HG03558 (cell line): ENCODE data around the gene ADCY1.

ENCODE experiments used
- ATAC-seq: cut with Tn5 transposase; IDR thresholded peaks from one replicate; pipeline ENCODE4 v1.9.1; 2021; ENCODE audit warnings: moderate number of reproducible peaks; ENCODE audit not compliant: unreplicated experiment; ENCODE audit errors: extremely low read depth

The ADCY1 gene

DNA sequence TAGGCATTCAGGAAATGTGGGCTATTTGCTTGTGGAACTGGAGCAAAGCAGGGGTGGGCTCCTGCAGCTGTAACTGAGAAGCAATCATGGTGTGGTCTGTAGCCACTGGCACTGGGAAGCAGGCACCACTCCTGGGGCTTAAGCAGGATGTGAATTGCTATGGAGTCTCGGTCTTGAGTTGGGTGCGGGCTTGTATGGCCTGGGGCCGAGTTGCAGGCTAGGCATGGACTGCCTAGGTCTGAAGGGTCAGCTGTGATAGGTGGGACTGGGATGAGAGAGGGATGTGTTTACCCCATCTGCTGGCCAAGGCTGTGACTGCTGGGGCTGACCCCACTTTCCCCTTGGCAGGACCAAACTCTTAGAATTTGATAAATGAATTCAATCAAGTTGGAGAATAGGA lies 43.0 kb downstream of the ADCY1 start:
- no peak for ATAC-seq

DNA sequence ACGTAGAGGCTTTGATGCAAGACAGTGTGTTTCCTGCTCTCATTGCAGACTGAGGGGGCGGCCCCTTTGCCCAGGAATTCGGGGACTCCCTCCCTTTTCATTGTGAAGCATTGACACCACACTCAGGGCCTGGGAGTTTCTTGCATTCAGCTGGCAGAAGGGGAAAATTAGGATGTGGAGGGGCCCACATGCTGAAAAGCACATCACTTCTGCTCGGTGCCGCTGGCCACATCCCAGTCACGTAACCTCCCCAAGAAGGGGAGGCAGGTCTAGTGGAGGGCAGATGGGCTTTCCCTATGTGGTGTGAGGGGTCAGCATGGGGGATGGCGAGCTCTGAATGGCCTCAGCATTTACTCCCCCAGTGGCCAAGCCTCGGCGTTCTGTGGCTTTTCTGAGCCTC lies 47.9 kb downstream of the ADCY1 start:
- no peak for ATAC-seq

DNA sequence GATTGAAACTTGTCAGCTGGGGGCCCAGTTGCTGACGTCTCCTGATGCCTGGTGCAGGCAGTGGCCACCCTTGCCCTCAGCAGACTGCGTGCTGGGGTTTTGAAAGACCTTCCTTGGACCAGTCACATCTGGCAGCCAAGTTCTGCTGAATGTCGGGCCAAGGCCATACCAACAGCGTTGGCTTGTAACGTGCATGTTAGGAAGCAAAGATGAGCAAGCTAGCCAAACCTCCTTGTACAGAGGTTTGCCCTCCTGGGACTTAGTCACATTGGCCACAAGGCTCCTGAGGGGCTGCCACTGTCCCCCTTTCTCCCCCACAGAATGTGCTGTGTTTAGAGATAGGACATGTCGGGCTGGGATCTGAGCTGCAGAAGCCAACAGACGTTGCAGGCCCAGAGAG lies 49.0 kb downstream of the ADCY1 start:
- no peak for ATAC-seq

DNA sequence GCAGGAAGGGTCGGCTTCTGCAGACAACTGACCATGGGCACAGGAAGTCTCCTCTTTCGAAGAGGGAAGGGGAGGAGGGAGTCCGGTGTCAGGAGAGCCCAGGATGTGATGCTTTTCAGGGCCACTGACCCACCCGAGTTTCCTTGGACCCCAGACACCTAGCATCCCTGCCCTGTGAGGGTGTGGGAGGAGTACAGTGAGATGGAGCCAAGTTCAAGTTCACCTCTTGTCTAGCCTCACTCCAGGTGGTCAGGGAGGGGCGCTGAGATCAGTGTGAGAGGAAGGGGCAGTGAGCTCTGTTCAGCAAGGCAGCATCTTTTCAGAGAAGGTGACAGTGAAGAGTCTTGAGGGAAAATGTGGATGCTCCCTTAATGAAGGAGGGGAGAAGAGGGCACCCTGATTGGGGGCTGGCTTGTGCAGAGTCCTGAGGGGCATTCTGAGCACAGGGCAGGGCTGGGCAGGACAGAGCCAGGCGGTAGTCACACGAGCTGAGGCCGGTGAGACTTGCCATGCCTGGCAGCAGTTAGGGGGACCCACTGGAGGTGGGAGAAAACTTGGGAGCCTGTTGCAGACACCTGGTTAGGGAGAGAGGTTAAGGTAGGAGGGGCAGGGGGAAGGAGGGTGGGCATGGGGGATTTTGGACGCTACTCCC lies 49.7 kb downstream of the ADCY1 start:
- no peak for ATAC-seq

DNA sequence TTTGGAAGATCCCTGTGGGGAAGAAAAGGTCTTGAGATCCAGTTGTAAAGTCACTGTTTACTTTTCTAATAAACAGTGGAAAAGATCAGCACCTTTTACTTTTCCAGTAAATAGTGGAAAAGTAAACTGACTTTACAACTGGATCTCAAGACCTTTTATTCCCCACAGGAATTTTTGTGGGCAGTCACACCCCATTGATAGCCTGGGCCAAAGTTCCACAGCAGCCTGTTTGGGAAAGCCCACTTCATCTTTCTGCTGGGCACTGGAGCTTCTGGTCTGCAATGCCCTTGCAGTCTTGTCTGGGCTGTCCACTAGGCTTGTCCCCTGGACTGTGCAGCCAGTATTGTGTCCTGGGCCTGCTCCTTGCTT lies 50.2 kb downstream of the ADCY1 start:
- no peak for ATAC-seq

DNA sequence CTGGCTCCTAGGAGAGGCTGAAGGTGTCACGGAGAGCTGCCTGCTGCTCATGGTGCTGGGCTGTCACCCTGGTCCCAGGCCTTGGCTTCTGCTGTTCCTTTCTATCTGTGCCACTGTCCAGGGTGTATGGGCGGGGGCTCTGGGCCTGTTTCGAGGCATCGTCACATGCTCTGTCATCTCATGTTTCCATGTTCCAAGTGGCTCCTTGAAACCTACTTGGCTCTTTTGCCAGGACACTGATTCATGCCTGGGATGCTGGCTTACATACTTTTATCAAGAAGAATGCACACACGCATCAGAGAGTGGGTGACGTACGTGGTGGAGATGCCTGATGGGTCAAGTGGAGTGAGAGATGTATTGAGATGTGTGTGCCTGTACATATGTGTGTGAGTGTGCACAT lies 50.9 kb downstream of the ADCY1 start:
- ATAC-seq, result no peak

DNA sequence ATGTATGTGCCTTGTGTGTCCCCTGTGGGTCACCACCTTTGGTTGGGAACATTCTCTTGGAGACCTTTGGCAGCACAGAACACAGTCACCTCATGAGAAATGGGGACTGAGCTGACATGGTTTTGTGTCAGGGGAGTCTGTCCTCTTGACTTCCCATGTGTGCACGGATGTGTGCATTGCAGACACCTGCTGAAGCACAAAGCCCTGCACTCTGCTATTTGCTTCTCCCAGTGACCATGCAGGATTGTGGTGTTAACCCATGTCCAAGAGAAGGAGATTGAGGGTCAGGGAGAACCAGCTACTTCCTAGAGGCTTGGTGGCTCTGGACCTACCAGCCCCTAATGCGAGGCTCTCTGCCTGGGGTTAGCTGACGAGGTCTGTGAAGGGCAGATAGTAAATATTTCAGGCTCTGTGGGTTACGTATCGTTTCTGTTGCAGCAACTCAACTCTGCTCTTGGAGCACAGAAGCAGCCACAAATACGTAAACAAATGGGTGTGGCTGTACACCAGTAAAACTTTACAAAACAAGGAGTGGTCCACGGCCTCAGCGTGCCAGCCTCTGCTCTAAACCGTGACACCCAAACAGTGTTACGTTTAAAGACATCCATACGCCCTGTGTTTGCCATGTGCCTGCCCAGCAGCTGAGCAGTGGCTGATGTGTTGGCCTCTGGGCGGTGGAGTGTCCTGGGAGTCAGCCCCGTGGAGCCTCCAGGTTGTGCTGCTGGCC lies 51.7 kb downstream of the ADCY1 start:
- ATAC-seq, result no peak

DNA sequence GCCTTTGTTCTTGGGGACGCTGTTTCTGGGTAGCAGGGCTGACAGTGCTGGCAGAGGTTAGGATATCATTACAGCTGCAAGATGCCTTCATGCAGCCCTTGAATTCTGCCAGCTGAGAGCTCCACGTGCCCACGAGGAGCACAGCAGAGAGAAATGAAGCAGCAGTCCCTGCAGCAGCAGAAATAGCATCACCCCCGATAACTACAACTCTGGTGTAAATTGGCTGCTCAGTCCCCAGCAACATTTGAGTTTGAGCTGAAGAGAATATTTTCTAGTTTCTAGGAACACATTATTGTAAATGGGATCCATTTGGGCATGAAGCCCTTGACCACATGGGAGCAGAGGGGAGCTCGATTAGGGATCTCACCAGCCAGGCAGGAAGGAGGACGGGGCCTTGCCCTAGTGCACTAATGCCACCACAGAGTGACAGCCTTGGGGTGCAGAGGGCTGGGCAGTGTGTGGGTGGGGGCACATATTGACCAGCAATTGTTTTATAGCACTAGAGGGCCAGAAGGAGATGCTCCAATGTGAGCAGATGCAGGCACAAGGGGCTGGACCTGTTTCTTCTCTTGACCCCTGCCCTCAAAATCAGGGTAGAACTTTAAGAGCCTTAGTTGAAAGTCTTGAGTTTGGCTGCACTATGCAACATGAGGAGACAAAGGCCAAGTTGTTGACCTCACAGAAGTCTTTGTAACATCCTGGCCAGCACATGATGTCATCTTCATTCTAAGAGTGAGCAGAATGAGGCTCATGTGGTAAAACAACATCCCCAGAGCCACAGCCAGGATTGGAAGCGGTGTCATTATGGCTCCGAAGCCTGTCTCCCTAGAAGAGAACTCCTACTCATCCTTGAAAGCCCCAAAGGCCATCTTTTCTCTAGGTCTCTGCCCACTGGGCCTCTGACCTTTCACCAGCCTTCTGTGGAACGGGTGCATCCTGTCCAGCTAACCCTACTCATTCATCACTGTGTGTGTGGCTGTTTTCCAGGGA lies 52.6 kb downstream of the ADCY1 start:
- ATAC-seq, result no peak

DNA sequence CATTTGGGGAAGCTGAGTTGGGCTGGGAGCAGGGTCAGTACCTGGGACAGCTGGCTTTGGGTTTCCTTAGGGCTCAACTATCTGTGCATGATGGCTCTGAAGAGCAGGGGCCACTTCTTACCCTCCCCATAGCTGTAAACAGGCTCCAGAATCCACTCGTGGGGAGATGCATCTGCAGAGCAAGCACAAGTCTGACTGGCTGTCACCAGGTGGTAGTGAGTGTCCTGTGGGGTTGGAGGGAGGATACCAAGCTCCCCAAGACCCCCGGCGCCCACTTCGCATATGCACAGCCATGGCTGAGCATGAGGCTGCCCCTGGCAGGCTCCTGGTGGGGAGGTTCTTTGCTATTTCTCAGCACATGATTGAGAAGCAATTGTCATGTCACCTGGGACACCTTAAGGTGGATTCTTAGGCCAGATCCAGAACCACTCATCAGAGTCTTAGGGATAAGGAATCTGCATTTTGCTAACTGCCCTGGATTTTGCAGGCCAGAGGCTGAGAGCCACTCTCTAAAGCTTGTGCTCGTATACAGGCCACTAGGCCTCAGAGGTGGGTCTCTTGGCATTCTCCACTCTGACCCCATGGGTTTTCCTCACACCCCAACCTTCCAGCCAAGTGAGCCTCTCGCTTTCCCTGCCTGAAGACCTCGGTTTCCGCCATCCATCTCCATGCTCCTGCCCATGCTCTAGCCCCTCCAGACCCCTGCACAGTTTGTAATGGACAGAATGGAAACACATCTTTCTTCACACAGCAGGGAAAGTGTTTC lies 53.7 kb downstream of the ADCY1 start:
- no peak for ATAC-seq

DNA sequence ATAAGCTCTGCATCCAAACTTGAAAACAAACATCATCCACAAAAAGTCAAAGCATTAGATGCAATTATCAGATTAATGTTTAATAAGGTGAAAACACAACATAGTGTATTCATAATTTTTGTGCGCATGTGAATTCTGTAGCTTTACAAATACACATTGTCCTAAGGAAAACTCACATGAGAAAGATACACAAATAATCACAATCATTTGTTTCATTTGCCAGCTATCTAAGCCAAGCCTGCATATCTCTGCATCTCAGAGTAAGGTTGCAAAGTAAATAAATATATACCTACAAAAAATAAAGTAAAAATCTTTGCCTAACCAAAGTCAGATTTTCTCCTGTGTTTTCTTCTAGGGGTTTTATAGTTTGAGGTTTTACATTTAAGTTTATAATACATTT lies 57.4 kb downstream of the ADCY1 start:
- no peak for ATAC-seq

DNA sequence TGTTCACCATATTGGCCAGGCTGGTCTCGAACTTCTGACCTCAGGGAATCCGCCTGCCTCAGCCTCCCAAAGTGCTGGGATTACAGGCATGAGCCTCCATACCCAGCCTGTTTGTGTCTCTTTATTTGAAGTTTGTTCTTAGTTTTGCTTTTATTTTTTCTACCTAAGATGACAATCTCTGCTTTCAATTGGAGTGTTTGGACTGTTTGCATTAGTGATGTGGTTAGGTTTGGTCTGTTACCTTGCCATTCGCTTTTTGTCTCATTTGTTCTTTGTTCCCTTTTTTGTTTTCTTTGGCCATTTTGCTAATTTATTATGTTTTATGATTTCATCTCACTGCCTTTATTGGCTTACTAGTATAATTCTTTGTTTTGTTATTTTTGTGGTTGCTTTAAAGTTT lies 62.6 kb downstream of the ADCY1 start:
- ATAC-seq, result no peak

DNA sequence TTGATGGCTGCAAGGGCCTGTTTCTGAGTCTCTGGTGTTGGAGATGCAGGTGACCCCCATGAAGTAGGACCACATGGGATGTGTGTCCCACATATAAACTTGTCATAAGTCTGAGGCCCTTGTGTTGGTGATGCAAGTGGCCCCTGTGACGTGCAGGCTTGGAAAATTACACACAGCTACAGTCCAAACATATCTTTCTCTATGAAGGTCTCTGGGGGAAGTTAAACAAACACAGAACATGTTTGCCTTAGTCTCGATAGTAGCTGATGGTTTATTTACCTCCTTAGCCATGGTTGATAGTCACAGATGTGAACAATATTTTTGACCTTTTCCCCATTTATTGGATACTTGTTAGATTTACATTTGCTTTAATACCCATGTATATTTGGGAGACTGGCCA lies 64.7 kb downstream of the ADCY1 start:
- ATAC-seq, result no peak

DNA sequence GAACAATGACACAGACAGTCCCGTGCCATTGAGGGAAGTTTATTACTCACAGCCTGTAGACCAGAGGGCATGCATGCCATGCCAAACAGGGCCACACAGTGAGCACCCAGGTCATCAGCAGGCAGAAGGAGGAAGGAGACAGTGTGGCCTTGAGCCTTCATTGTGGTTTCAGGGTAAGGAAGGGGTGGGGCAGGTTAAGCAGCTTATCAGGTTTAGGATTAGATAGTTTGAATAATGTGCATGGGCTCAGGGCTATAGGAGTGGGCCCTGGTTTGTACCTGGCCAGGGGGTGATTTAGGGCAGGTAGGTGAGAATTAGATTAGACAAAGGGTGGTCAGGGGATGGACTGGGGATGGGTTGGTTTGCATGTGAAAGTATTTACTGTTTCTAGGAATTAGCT lies 67.9 kb downstream of the ADCY1 start:
- no peak for ATAC-seq

DNA sequence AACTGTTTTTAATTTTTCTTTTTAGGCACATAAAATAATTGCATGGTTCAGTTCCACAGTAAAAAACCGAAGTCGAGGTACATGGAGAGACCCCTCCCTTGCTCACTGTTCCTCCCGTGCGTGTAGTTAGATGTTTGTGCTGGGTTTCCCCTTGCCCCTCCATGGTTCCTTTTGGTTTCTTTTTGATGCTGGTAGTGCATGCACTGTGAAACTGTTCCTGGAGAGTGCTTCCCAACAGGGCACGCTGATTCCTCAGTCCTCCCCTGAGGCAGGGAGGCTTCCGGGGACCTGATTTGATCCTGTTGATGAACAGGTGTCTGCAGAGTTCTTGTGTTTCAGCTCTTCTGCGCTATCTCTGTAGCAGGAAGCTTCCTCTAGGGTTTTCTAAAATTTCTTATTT lies 69.5 kb downstream of the ADCY1 start:
- ATAC-seq, result no peak

DNA sequence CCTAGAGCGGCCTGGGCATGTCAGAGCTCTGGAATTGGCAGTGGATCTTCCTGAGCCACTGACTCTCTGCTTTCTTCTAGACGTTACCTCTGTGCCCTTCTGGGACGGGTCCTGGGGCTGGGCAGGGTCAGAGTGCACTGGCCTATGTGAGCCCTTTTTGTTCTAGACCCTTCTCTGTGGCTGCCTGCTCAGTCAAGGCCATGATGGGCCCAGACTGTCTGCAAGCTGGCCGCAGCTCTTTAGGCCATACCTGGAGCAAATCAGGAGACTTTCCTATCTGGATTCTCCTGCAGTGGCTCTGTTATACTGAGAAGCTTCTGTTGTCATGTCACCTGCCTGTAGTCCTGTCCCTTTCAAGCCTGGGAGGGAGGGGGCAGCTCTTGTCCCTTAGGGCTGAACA lies 70.1 kb downstream of the ADCY1 start:
- ATAC-seq, result no peak

DNA sequence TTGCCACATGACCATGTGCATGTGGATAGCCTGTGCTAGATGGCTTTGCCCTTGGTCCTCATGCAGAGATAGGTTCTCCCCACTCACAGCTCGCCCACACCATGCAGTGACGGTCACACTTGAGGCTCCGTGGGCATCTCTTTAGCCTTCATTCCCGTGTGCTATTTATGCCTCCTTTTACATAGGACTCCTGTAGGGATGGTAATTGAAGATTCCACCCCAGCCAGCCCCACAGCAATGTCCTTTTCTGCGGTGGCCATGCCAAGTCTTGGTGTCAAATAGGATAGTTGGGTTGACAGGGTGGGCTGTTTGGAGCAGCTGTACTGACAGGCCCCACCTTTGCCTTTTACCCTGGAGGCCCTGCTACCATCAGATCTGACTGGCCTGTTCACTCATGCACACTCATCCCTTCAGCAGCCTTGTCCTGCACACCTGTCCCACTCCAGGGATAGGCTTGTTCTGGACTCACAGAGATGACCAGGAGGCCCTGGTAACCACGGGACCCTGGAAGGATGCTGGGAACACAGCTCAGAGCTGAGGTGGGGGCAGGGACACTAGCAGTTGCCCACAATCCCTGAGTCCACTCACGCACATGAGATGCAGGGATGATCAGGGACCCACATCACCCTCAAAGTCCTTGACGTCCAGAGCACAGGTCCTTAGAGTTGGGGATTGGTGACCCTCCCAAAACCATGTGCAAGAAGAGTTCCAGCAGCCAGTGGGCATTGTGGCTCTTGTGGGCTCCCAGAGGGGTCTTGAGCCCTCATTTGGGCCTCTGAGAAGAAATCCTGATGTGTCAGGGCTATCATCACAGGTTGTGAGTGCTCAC lies 71.2 kb downstream of the ADCY1 start:
- ATAC-seq, result no peak

DNA sequence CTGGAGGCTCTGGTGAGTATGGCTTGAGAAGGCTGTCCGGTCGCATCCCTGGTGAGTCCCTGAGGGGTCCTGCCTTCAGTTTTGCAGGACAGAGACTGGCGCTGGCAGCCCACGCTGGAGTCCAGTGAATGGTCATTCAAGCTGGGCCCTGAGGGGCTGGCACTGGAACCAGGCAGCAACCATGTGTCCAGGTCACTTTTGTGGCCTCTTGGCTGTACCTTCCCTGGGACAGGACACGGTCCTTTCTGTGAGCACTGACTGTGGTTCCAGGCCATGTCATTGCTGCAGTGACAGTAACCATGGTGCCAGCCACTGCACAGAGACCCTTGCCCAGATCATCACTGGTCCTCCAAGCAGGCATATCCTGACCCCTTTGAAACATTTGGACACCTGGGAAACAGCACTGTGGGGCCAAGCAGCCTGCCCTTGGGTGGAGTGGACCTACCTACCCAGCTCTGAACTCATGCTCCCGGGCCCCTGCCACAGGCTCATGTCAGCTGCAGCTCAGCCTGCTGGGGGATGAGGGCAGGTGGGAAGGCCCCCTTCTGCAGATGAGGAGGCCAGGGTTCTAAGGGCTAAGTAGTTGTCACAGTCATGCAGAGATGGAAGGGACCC lies 72.1 kb downstream of the ADCY1 start:
- no peak for ATAC-seq

DNA sequence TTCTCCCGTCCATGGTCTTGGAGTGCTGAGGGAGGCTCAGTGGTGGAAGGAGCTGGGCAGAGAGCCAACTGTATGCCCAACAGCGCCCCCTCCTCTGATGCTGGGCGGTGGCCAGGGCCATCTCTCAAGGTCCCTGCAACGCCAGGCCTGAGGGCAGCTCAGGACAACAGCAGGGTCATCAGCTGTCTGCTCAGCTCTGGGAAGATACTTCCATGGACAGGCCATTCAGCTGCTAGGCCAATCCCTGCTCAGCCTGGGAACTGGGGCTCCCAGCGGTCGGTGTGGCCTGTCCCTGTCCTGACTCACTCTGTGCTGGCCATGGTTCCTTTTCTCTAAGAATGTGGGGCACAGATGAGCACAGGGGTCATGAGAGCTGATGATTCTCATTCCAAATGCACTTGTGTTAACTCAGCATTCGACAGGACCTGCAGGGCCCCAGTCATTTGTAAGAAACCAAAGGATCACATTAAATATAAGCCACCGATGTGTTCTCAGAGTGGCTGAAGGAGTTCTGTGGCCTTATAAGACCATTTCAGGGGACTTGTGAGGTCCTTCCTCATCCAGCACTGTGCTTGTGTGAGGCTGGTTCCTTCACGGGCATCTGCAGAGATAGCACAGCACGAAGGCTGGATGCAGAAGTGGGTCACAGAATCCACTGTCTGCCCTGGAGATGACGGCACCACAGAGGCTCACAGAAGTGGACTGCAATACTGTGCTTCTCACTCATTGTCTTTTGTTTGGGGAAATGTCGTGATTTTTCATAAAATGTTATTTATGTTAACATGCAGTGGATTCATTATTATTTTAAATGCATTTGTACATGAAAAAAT lies 73.0 kb downstream of the ADCY1 start:
- no peak for ATAC-seq
